Measurements from ENCODE around the gene TNFSF13. TPM values are rescaled to one million over a fixed set of nuclear protein-coding genes. Genes with fewer than 3 reads are reported as not detected.
A peak's percentile ranks its signal among the peaks of the same experiment; 100 is the strongest.

Gene TNFSF13
- total RNA-seq = 1 to 10 TPM; 1.1 to 1.7 TPM
- 15.9 TPM for polyA plus RNA-seq (2013, experiment 1 of 2)
- polyA plus RNA-seq (2013, experiment 2 of 2) = 13.8 TPM
- total RNA-seq = 0 to 3.0 (median 0.55) reads per million in 172 experiments

GRCh38 chr17:7558544-7559319 is at the start of gene TNFSF13:
Gene TNFSF13 (plus strand): TSS chr17:7558750. CDS start chr17:7559040, 290 bp downstream.
- peaks cover 82% of the 10 kb centered on the region for H3K4me1 ChIP-seq (ENCODE audit: insufficient read depth, low read length)

GRCh38 chr17:7508846-7509245 is 49.7 kb upstream of the TNFSF13 start:
- Mint-ChIP-seq H3K27me3 (no peaks in the 10 kb centered on the region), H3K27ac (no peak overlapping the region), H3K9me3 (no peaks in the 10 kb centered on the region), H3K4me1 (ENCODE audit: low read depth) (no peaks in the 10 kb centered on the region), H3K4me3 (no peak overlapping the region), H3K36me3 (ENCODE audit: low read depth) (peaks cover 95% of the 10 kb centered on the region)
- intact Hi-C loops (cut with DNase I, micrococcal nuclease) = no loop called here
- TF ChIP-seq CTCF (IDR thresholded peaks at IDR 0.05) = no peak
- H3K9me3 ChIP-seq (ENCODE audit: control insufficient read depth in 1 of 2, insufficient read depth in 1 of 2, low read length in 2 of 2) = no peaks in the 10 kb centered on the region
- H3K27ac ChIP-seq (ENCODE audit: low read depth in 1 of 2, low read length in 2 of 2) = no peak overlapping the region
- ChIA-PET POLR2A (interaction anchor here (1.2 kb wide), 1 partner anchor 53 kb away, joined by 3 read pairs; the partner anchor contains the start of gene SENP3), CTCF (interaction anchor here (1.0 to 1.7 kb wide), 2 partner anchors 52 to 72 kb away, joined by 3 read pairs; no protein-coding TSS in a partner anchor)
- no peaks in the 10 kb centered on the region for H3K4me1 ChIP-seq (ENCODE audit: insufficient read depth, low read length)
- H3K36me3 ChIP-seq (ENCODE audit: insufficient read depth, low read length) = peaks cover 95% of the 10 kb centered on the region
- DNase-seq (no peak), ATAC-seq (ENCODE audit: poor library complexity) (no peak)
- H3K4me3 ChIP-seq (ENCODE audit: low read length) = no peak overlapping the region
- H3K27me3 ChIP-seq (ENCODE audit: control insufficient read depth in 1 of 2, insufficient read depth in 2 of 2, low read length in 2 of 2) = no peaks in the 10 kb centered on the region

More at GRCh38 chr17:7558544-7559319, at the start of gene TNFSF13:
- DNase-seq (no peak), ATAC-seq (ENCODE audit: poor library complexity) (no peak)
- peak within 1 kb of the TSS in 1 of 2 donors; percentile 3 for H3K27ac ChIP-seq (ENCODE audit: low read depth in 1 of 2, low read length in 2 of 2)
- POLR2A ChIA-PET = interaction anchor here (0.6 to 2.6 kb wide), 4 partner anchors 10 to 316 kb away, joined by 3 to 6 read pairs (median 4); partner anchors contain the start of genes MPDU1 and TNFSF12
- H3K27me3 Mint-ChIP-seq = no peaks in the 10 kb centered on the region
- peaks cover 54% of the 10 kb centered on the region for H3K4me1 Mint-ChIP-seq (ENCODE audit: low read depth)
- no peaks in the 10 kb centered on the region for H3K27me3 ChIP-seq (ENCODE audit: control insufficient read depth in 1 of 2, insufficient read depth in 2 of 2, low read length in 2 of 2)
- H3K36me3 ChIP-seq (ENCODE audit: insufficient read depth, low read length) = peaks cover 16% of the 10 kb centered on the region
- CTCF ChIA-PET = no interaction called here
- H3K4me3 ChIP-seq (ENCODE audit: low read length) = peak within 1 kb of the TSS; percentile 41
- H3K36me3 Mint-ChIP-seq (ENCODE audit: low read depth) = peaks cover 25% of the 10 kb centered on the region
- H3K4me3 Mint-ChIP-seq = peak within 1 kb of the TSS; percentile 58
- peak within 1 kb of the TSS; percentile 63 for H3K27ac Mint-ChIP-seq
- no peaks in the 10 kb centered on the region for H3K9me3 Mint-ChIP-seq
- no peaks in the 10 kb centered on the region for H3K9me3 ChIP-seq (ENCODE audit: control insufficient read depth in 1 of 2, insufficient read depth in 1 of 2, low read length in 2 of 2)
- TF ChIP-seq CTCF (IDR thresholded peaks at IDR 0.05) = no peak
- intact Hi-C loops (cut with DNase I, micrococcal nuclease) = no loop called here

- H3K9me3 Mint-ChIP-seq = no peaks in the 10 kb centered on the region
- Histone ChIP-seq H3K4me1 (ENCODE audit: insufficient read depth, low read length) (no peaks in the 10 kb centered on the region), H3K36me3 (ENCODE audit: insufficient read depth, low read length) (peaks cover 89% of the 10 kb centered on the region), H3K4me3 (ENCODE audit: low read length) (no peak overlapping the region), H3K27ac (ENCODE audit: low read depth in 1 of 2, low read length in 2 of 2) (no peak overlapping the region), H3K27me3 (ENCODE audit: control insufficient read depth in 1 of 2, insufficient read depth in 2 of 2, low read length in 2 of 2) (no peaks in the 10 kb centered on the region), H3K9me3 (ENCODE audit: control insufficient read depth in 1 of 2, insufficient read depth in 1 of 2, low read length in 2 of 2) (no peaks in the 10 kb centered on the region)
- CTCF ChIA-PET = no interaction called here
- POLR2A ChIA-PET = no interaction called here
- intact Hi-C loops (cut with DNase I, micrococcal nuclease) = loop anchor here in 1 of 2 experiments (10.0 kb wide), 1 partner anchor 175 kb away; the partner anchor contains the start of genes TP53 and WRAP53
- TF ChIP-seq CTCF (IDR thresholded peaks at IDR 0.05) = no peak
- peaks cover 97% of the 10 kb centered on the region for H3K36me3 Mint-ChIP-seq (ENCODE audit: low read depth)
- peak overlapping the region; percentile 75 for H3K27ac Mint-ChIP-seq
- no peak overlapping the region for H3K4me3 Mint-ChIP-seq
- no peaks in the 10 kb centered on the region for H3K4me1 Mint-ChIP-seq (ENCODE audit: low read depth)
- H3K27me3 Mint-ChIP-seq = no peaks in the 10 kb centered on the region
- ATAC-seq (ENCODE audit: poor library complexity) (no peak), DNase-seq (no peak)
Observed at GRCh38 chr17:7509937-7510336, 48.6 kb upstream of the TNFSF13 start.

All from CD4-positive, alpha-beta T cell (primary cell).